Measurements from ENCODE around the gene ZNF30. TPM values are rescaled to one million over a fixed set of nuclear protein-coding genes. Genes with fewer than 3 reads are reported as not detected.

Gene ZNF30
- total RNA-seq, 1 donor from 2014 or later, result 11.8 TPM

GRCh38 chr19:34984287-34984686, 57.6 kb downstream of the ZNF30 start:
- peaks cover 0 to 5% of the 10 kb centered on the region in 2 donors for H3K4me1 ChIP-seq
- no peaks in the 10 kb centered on the region for H3K36me3 ChIP-seq
- no peak overlapping the region for H3K27ac ChIP-seq
- DNase-seq (ENCODE audit: low spot score in 2 of 2), result no peak
- H3K4me3 ChIP-seq, result no peak overlapping the region
- H3K27me3 ChIP-seq, result no peaks in the 10 kb centered on the region
- H3K9me3 ChIP-seq, result no peaks in the 10 kb centered on the region
- no peak for TF ChIP-seq CTCF (IDR thresholded peaks at IDR 0.05)
- intact Hi-C loops (cut with DNase I), result no loop called here

- TF ChIP-seq CTCF (IDR thresholded peaks at IDR 0.05), result no peak
- DNase-seq (ENCODE audit: low spot score in 2 of 2), result peak in 1 of 2 donors; percentile 78
- no peaks in the 10 kb centered on the region for H3K9me3 ChIP-seq
- peaks cover 0 to 5% of the 10 kb centered on the region in 2 donors for H3K4me1 ChIP-seq
- intact Hi-C loops (cut with DNase I), result no loop called here
- H3K27ac ChIP-seq, result no peak overlapping the region
- no peaks in the 10 kb centered on the region for H3K27me3 ChIP-seq
- no peak overlapping the region for H3K4me3 ChIP-seq
- H3K36me3 ChIP-seq, result no peaks in the 10 kb centered on the region
Measured at GRCh38 chr19:34985249-34986022, 58.7 kb downstream of the ZNF30 start.

GRCh38 chr19:34988119-34988518, 61.4 kb downstream of the ZNF30 start:
- H3K36me3 ChIP-seq, result no peaks in the 10 kb centered on the region
- no peaks in the 10 kb centered on the region for H3K9me3 ChIP-seq
- H3K4me1 ChIP-seq, result peaks cover 0 to 5% of the 10 kb centered on the region in 2 donors
- no peak overlapping the region for H3K27ac ChIP-seq
- no peak for DNase-seq (ENCODE audit: low spot score in 2 of 2)
- no peak overlapping the region for H3K4me3 ChIP-seq
- H3K27me3 ChIP-seq, result no peaks in the 10 kb centered on the region
- no peak for TF ChIP-seq CTCF (IDR thresholded peaks at IDR 0.05)
- intact Hi-C loops (cut with DNase I), result no loop called here

- Histone ChIP-seq H3K9me3 (no peaks in the 10 kb centered on the region), H3K27ac (no peak overlapping the region), H3K4me1 (peaks cover 0 to 5% of the 10 kb centered on the region in 2 donors), H3K36me3 (no peaks in the 10 kb centered on the region), H3K27me3 (no peaks in the 10 kb centered on the region), H3K4me3 (no peak overlapping the region)
- intact Hi-C loops (cut with DNase I), result no loop called here
- DNase-seq (ENCODE audit: low spot score in 2 of 2), result no peak
- TF ChIP-seq CTCF (IDR thresholded peaks at IDR 0.05), result no peak
Measured at GRCh38 chr19:34989298-34989697, 62.6 kb downstream of the ZNF30 start.

- no peak for TF ChIP-seq CTCF (IDR thresholded peaks at IDR 0.05)
Measured at GRCh38 chr19:34990578-34991192, 64.0 kb downstream of the ZNF30 start.

More at GRCh38 chr19:34990578-34991192, 64.0 kb downstream of the ZNF30 start:
- Histone ChIP-seq H3K4me1 (peaks cover 5 to 11% of the 10 kb centered on the region in 2 donors), H3K27ac (no peak overlapping the region), H3K36me3 (no peaks in the 10 kb centered on the region), H3K27me3 (no peaks in the 10 kb centered on the region), H3K4me3 (no peak overlapping the region), H3K9me3 (no peaks in the 10 kb centered on the region)
- intact Hi-C loops (cut with DNase I), result no loop called here
- DNase-seq (ENCODE audit: low spot score in 2 of 2), result no peak

Measured in ascending aorta (tissue), 2 donors.